ENCODE measurements around the gene SELENOT. TPM values are rescaled to one million over a fixed set of nuclear protein-coding genes. Genes with fewer than 3 reads are reported as not detected.

Gene SELENOT
- total and polyA plus RNA-seq, 7 experiments from 2014 or later: 51.3 to 179 (median 92.1) TPM

DNA sequence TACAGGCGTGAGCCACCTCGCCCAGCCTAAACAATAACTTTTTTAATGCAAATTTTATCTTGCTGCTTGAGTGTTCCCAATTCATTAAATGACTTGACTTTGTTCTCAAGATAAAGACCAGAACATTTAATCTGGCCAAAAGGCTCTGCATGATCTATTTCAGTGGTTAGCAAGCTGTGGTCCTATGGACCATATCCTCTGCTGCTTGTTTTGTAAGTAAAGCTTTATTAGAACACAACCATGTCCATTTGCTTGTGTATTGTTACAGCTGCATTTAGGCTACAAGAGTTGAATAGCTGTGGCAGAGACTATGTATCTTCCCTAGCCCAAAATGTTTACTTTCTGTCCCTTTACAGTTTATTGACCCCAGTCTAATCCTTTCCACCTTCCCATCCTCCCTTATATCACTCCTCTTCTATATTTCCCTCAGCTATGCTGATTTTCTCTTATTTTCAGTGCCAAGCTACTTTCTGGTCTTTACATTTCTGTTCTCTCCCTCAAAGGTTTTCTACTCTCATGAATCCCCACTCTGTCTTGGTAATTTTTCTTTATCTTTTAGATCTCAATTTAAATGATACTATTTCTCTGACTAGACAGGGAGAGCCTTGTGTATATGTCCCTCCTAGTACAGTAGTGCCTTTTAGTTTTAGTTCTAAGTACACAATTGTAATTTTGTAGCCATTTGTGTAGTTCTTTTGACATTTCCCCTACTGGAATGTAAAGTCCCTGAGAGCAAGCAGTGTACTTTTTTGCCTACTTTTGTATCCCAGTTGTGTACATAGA lies 23.2 kb downstream of the SELENOT start:
- Histone ChIP-seq H3K27ac (ENCODE audit: low read depth, low read length) (no peak overlapping the region), H3K27me3 (ENCODE audit: control insufficient read depth in 2 of 2, insufficient read depth in 2 of 2, low read length in 2 of 2) (no peaks in the 10 kb centered on the region), H3K4me3 (ENCODE audit: low read length) (no peak overlapping the region), H3K36me3 (ENCODE audit: control insufficient read depth in 2 of 3, insufficient read depth in 3 of 3, low read length in 3 of 3) (peaks cover 4 to 28% (median 18%) of the 10 kb centered on the region in 3 experiments), H3K4me1 (ENCODE audit: control insufficient read depth in 2 of 2, insufficient read depth in 2 of 2, low read length in 2 of 2) (peaks cover 0 to 7% of the 10 kb centered on the region in 2 donors), H3K9me3 (ENCODE audit: control insufficient read depth in 2 of 3, low read length in 3 of 3) (no peaks in the 10 kb centered on the region)
- Mint-ChIP-seq H3K27ac (peak overlapping the region in 2 of 9 donors; percentile 12 to 22), H3K36me3 (peaks cover 9 to 36% (median 27%) of the 10 kb centered on the region in 5 donors), H3K4me3 (no peak overlapping the region), H3K9me3 (no peaks in the 10 kb centered on the region), H3K27me3 (no peaks in the 10 kb centered on the region), H3K4me1 (peaks cover 10 to 30% (median 19%) of the 10 kb centered on the region in 7 donors)
- POLR2A ChIA-PET: interaction anchor here (0.6 kb wide), 1 partner anchor 189 kb away, joined by 5 read pairs; no protein-coding TSS in a partner anchor
- CTCF ChIA-PET: no interaction called here
- ATAC-seq (no peak), DNase-seq (no peak)
- intact Hi-C loops (cut with micrococcal nuclease): no loop called here

DNA sequence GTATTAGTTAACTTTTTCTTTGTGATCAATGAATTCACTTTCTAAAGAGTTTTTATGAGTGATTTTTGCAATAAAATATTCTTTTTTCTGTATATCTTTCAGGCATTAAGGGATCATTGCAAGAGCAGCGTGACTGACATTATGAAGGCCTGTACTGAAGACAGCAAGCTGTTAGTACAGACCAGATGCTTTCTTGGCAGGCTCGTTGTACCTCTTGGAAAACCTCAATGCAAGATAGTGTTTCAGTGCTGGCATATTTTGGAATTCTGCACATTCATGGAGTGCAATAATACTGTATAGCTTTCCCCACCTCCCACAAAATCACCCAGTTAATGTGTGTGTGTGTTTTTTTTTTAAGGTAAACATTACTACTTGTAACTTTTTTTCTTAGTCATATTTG lies 24.4 kb downstream of the SELENOT start:
- no peak overlapping the region for H3K4me3 ChIP-seq (ENCODE audit: low read length)
- no peaks in the 10 kb centered on the region for H3K9me3 ChIP-seq (ENCODE audit: control insufficient read depth in 2 of 3, low read length in 3 of 3)
- peak overlapping the region in 1 of 9 donors; percentile 63 for H3K27ac Mint-ChIP-seq
- H3K27me3 ChIP-seq (ENCODE audit: control insufficient read depth in 2 of 2, insufficient read depth in 2 of 2, low read length in 2 of 2): no peaks in the 10 kb centered on the region
- H3K4me1 ChIP-seq (ENCODE audit: control insufficient read depth in 2 of 2, insufficient read depth in 2 of 2, low read length in 2 of 2): no peaks in the 10 kb centered on the region
- peaks cover 7 to 21% (median 9%) of the 10 kb centered on the region in 7 donors for H3K4me1 Mint-ChIP-seq
- H3K9me3 Mint-ChIP-seq: no peaks in the 10 kb centered on the region
- H3K36me3 Mint-ChIP-seq: peaks cover 9 to 36% (median 28%) of the 10 kb centered on the region in 5 donors
- H3K27me3 Mint-ChIP-seq: no peaks in the 10 kb centered on the region
- no peak overlapping the region for H3K4me3 Mint-ChIP-seq
- no peak for ATAC-seq
- POLR2A ChIA-PET: no interaction called here
- intact Hi-C loops (cut with micrococcal nuclease): no loop called here
- no peak overlapping the region for H3K27ac ChIP-seq (ENCODE audit: low read depth, low read length)
- DNase-seq: no peak
- H3K36me3 ChIP-seq (ENCODE audit: control insufficient read depth in 2 of 3, insufficient read depth in 3 of 3, low read length in 3 of 3): peaks cover 4 to 28% (median 18%) of the 10 kb centered on the region in 3 experiments
- CTCF ChIA-PET: interaction anchor here (1.1 kb wide), 1 partner anchor 8 kb away, joined by 3 read pairs; no protein-coding TSS in a partner anchor

DNA sequence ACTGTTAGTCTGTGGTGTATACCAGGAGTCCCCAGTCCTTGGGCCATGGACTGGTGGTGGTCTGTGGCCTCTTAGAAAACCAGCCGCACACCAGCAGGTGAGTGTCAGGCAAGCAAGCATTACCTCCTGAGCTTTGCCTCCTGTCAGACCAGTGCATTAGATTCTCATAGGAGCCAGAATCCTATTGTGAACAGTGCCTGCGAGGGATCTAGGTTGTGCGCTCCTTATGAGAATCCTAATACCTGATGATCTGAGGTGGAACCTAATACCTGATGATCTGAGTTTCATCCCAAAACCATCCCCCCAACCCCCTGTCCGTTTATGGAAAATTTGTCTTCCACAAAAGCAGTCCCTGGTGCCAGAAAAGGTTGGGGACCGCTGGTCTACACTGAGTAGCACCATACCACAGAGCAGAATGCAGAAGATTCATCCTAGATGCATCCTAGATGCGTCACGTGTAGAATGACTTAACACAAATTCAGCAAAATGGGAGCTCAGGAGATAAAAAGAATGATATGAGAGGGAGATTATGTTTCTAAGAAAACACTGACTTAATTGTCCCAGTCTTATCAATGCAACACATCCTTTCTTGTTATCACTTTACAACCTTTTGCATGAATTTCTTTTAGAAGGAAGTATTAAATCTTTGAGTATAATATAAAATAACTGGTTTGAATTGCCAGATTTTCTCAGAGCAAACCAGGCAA lies 28.5 kb downstream of the SELENOT start:
- intact Hi-C loops (cut with micrococcal nuclease): loop anchor here in 1 of 2 donors (10.0 kb wide), 1 partner anchor 233 kb away; no protein-coding TSS in a partner anchor
- Histone ChIP-seq H3K36me3 (ENCODE audit: control insufficient read depth in 2 of 3, insufficient read depth in 3 of 3, low read length in 3 of 3) (peaks cover 0 to 10% (median 8%) of the 10 kb centered on the region in 3 experiments), H3K9me3 (ENCODE audit: control insufficient read depth in 2 of 3, low read length in 3 of 3) (no peaks in the 10 kb centered on the region), H3K27ac (ENCODE audit: low read depth, low read length) (no peak overlapping the region), H3K27me3 (ENCODE audit: control insufficient read depth in 2 of 2, insufficient read depth in 2 of 2, low read length in 2 of 2) (no peaks in the 10 kb centered on the region), H3K4me3 (ENCODE audit: low read length) (no peak overlapping the region), H3K4me1 (ENCODE audit: control insufficient read depth in 2 of 2, insufficient read depth in 2 of 2, low read length in 2 of 2) (peaks cover 12 to 13% of the 10 kb centered on the region in 2 donors)
- H3K4me1 Mint-ChIP-seq: peaks cover 9 to 32% (median 26%) of the 10 kb centered on the region in 7 donors
- H3K36me3 Mint-ChIP-seq: peaks cover 0 to 22% (median 15%) of the 10 kb centered on the region in 5 donors
- no peaks in the 10 kb centered on the region for H3K27me3 Mint-ChIP-seq
- POLR2A ChIA-PET: no interaction called here
- H3K27ac Mint-ChIP-seq: peak overlapping the region in 6 of 9 donors; percentile 6 to 42 (median 20)
- DNase-seq (no peak), ATAC-seq (no peak)
- CTCF ChIA-PET: no interaction called here
- no peaks in the 10 kb centered on the region for H3K9me3 Mint-ChIP-seq
- no peak overlapping the region for H3K4me3 Mint-ChIP-seq

DNA sequence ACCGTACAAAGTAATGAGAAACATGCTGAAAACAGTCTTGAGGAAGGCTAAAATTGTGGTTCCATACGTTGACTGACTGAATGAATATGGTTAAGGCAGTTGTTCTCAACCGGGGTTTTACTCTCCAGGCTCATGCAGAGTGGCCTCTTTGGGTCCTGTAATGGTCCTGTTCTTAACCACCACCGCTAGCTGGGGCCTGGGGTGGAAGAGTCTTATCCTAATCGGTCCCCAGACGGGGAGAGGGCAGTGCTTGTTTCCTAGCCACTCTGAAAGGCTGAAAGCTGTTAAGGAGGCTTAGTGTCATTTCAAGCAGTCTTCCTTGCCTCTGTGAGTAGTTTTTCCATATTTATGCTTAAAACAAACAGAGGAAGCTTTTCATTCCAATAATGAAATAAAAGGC lies 32.0 kb downstream of the SELENOT start:
- ATAC-seq (peak; percentile 28), DNase-seq (no peak)
- POLR2A ChIA-PET: interaction anchor here (0.5 to 1.5 kb wide), 4 partner anchors 32 to 300 kb away, joined by 3 to 13 read pairs (median 3); partner anchors contain the start of genes EIF2A and SERP1
- Histone ChIP-seq H3K27me3 (ENCODE audit: control insufficient read depth in 2 of 2, insufficient read depth in 2 of 2, low read length in 2 of 2) (no peaks in the 10 kb centered on the region), H3K9me3 (ENCODE audit: control insufficient read depth in 2 of 3, low read length in 3 of 3) (no peaks in the 10 kb centered on the region), H3K36me3 (ENCODE audit: control insufficient read depth in 2 of 3, insufficient read depth in 3 of 3, low read length in 3 of 3) (no peaks in the 10 kb centered on the region), H3K27ac (ENCODE audit: low read depth, low read length) (no peak overlapping the region), H3K4me3 (ENCODE audit: low read length) (no peak overlapping the region), H3K4me1 (ENCODE audit: control insufficient read depth in 2 of 2, insufficient read depth in 2 of 2, low read length in 2 of 2) (peaks cover 12 to 13% of the 10 kb centered on the region in 2 donors)
- intact Hi-C loops (cut with micrococcal nuclease): loop anchor here in 1 of 2 donors (5.0 to 10.0 kb wide), 2 partner anchors 33 to 230 kb away; partner anchors contain the start of gene SELENOT
- Mint-ChIP-seq H3K4me1 (peaks cover 10 to 34% (median 27%) of the 10 kb centered on the region in 7 donors), H3K27me3 (no peaks in the 10 kb centered on the region), H3K9me3 (no peaks in the 10 kb centered on the region), H3K36me3 (peaks cover 0 to 9% (median 4%) of the 10 kb centered on the region in 5 donors), H3K27ac (peak overlapping the region in 8 of 9 donors; percentile 12 to 79 (median 36)), H3K4me3 (peak overlapping the region in 7 of 10 donors; percentile 6 to 64 (median 37))
- CTCF ChIA-PET: interaction anchor here (0.6 kb wide), 1 partner anchor 205 kb away, joined by 3 read pairs; no protein-coding TSS in a partner anchor

DNA sequence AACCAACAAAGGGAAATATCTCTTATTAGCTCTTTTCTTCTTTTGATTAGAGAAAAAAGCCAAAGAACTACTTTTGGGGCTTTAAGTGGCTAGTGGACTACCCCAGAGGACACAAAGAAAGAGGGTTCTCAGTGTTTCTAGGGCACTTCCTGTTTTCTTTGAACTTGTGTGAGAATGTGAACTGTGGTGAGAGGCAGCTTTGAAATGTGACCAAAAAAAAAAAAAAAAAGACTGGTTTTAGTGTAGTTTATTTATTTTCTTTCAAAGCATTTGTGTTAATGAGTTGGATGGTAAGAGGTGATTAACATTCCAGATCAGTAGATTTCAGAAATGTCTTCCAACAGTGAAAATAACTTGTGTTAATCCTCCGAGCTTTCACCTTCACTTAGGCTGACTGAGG lies 32.4 kb downstream of the SELENOT start:
- POLR2A ChIA-PET: interaction anchor here (0.5 to 1.5 kb wide), 5 partner anchors 33 to 301 kb away, joined by 3 to 13 read pairs (median 3); partner anchors contain the start of genes EIF2A and SERP1
- CTCF ChIA-PET: interaction anchor here (0.6 kb wide), 1 partner anchor 206 kb away, joined by 3 read pairs; no protein-coding TSS in a partner anchor
- no peak overlapping the region for H3K4me3 ChIP-seq (ENCODE audit: low read length)
- no peak overlapping the region for H3K27ac ChIP-seq (ENCODE audit: low read depth, low read length)
- H3K4me3 Mint-ChIP-seq: peak overlapping the region in 9 of 10 donors; percentile 6 to 64 (median 37)
- no peaks in the 10 kb centered on the region for H3K27me3 Mint-ChIP-seq
- peak; percentile 83 for ATAC-seq
- peak in 4 of 9 donors; percentile 7 to 19 (median 10) for DNase-seq
- intact Hi-C loops (cut with micrococcal nuclease): loop anchor here in 1 of 2 donors (5.0 to 10.0 kb wide), 2 partner anchors 33 to 229 kb away; partner anchors contain the start of gene SELENOT
- no peaks in the 10 kb centered on the region for H3K27me3 ChIP-seq (ENCODE audit: control insufficient read depth in 2 of 2, insufficient read depth in 2 of 2, low read length in 2 of 2)
- H3K9me3 Mint-ChIP-seq: no peaks in the 10 kb centered on the region
- peaks cover 10 to 34% (median 27%) of the 10 kb centered on the region in 7 donors for H3K4me1 Mint-ChIP-seq
- H3K36me3 ChIP-seq (ENCODE audit: control insufficient read depth in 2 of 3, insufficient read depth in 3 of 3, low read length in 3 of 3): no peaks in the 10 kb centered on the region
- peak overlapping the region in 7 of 9 donors; percentile 12 to 79 (median 41) for H3K27ac Mint-ChIP-seq
- no peaks in the 10 kb centered on the region for H3K9me3 ChIP-seq (ENCODE audit: control insufficient read depth in 2 of 3, low read length in 3 of 3)
- H3K4me1 ChIP-seq (ENCODE audit: control insufficient read depth in 2 of 2, insufficient read depth in 2 of 2, low read length in 2 of 2): peaks cover 12 to 13% of the 10 kb centered on the region in 2 donors
- H3K36me3 Mint-ChIP-seq: peaks cover 0 to 7% (median 4%) of the 10 kb centered on the region in 5 donors

DNA sequence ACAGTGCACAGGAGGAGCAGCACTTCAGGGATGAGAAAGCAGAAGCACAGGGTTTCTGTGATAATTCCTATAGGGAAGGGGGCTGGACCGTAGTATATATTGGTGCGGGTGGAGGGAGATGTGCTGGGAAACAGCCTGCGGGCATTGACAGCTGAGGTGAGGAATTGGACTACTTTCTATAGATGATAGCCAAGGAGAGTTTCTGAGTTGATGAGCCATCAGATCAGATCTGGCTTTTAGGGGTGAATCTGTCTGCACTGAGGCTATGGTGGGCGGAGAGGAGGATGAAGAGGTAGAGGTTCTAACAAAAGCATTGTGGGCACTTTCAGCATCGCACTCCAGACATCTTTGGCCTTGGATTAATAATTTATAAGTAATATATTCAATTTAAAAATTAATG lies 33.1 kb downstream of the SELENOT start:
- CTCF ChIA-PET: no interaction called here
- no peaks in the 10 kb centered on the region for H3K9me3 Mint-ChIP-seq
- intact Hi-C loops (cut with micrococcal nuclease): loop anchor here in 1 of 2 donors (2.0 to 10.0 kb wide), 3 partner anchors 13 to 229 kb away; partner anchors contain the start of gene SELENOT
- Histone ChIP-seq H3K4me1 (ENCODE audit: control insufficient read depth in 2 of 2, insufficient read depth in 2 of 2, low read length in 2 of 2) (peaks cover 12 to 13% of the 10 kb centered on the region in 2 donors), H3K9me3 (ENCODE audit: control insufficient read depth in 2 of 3, low read length in 3 of 3) (no peaks in the 10 kb centered on the region), H3K27ac (ENCODE audit: low read depth, low read length) (no peak overlapping the region), H3K36me3 (ENCODE audit: control insufficient read depth in 2 of 3, insufficient read depth in 3 of 3, low read length in 3 of 3) (no peaks in the 10 kb centered on the region), H3K27me3 (ENCODE audit: control insufficient read depth in 2 of 2, insufficient read depth in 2 of 2, low read length in 2 of 2) (no peaks in the 10 kb centered on the region), H3K4me3 (ENCODE audit: low read length) (no peak overlapping the region)
- H3K4me1 Mint-ChIP-seq: peaks cover 10 to 34% (median 27%) of the 10 kb centered on the region in 7 donors
- peak overlapping the region in 2 of 10 donors; percentile 22 to 46 for H3K4me3 Mint-ChIP-seq
- peaks cover 0 to under 1% (median 0%) of the 10 kb centered on the region in 5 donors for H3K27me3 Mint-ChIP-seq
- peak overlapping the region in 5 of 9 donors; percentile 12 to 81 (median 66) for H3K27ac Mint-ChIP-seq
- H3K36me3 Mint-ChIP-seq: peaks cover 0 to 5% (median 4%) of the 10 kb centered on the region in 5 donors
- DNase-seq (no peak), ATAC-seq (peak; percentile 19)
- POLR2A ChIA-PET: interaction anchor here (1.5 kb wide), 1 partner anchor 90 kb away, joined by 13 read pairs; the partner anchor contains the start of genes EIF2A and SERP1
